Anterior cingulate cortex (tissue), 58 donors: ENCODE measurements around the gene NAV2.

Source experiments
- DNase-seq, 58 donors: peaks; one replicate each; lab custom pipeline; 2025; lab: John Stamatoyannopoulos, UW

NAV2 gene

DNA sequence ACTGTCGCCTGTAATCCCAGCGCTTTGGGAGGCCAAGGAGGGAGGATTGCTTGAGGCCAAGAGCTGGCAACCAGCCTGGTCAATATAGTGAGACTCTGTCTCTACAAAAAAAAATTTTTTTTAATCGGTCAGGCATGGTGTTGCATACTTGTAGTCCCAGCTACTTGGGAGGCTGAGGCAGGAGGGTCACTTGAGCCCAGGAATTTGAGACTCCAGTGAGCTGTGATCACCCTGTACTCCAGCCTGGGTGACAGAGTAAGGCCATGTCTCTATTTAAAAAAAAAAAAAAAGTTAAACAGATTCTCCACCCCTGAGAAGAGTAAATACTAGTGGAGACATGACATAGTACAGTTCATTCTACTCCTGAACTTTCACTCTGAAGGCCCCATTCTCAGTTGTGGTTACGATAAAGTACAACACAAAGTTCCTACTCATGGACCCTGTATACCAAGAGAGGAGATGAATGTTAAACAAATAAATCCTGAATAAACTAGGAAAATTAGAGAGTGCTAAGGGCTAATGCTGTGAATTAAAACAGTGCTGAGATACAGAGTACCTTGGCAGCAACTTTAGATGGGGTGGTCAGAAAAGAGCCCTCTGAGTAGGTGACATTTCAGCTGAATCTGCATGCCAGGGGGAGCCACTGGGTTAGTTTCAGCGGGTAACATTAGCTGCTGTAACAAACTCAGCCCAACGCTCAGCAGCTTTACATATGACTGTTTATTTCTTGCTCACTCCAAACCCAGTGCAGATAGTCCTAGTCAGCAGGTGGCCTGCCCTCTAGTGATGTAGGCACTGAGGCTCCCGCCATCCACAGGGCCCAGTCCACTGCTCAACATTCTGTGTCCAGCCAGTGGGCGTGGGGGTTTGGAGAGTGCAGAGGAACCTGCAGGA, 372.5 kb downstream of the NAV2 start:
- DNase-seq, result no peak

- DNase-seq, result no peak
These were observed 373.3 kb downstream of the NAV2 start for GRCh38 chr11:20085918-20086317.

- no peak for DNase-seq
These were observed 374.5 kb downstream of the NAV2 start for GRCh38 chr11:20087118-20087521.

DNA sequence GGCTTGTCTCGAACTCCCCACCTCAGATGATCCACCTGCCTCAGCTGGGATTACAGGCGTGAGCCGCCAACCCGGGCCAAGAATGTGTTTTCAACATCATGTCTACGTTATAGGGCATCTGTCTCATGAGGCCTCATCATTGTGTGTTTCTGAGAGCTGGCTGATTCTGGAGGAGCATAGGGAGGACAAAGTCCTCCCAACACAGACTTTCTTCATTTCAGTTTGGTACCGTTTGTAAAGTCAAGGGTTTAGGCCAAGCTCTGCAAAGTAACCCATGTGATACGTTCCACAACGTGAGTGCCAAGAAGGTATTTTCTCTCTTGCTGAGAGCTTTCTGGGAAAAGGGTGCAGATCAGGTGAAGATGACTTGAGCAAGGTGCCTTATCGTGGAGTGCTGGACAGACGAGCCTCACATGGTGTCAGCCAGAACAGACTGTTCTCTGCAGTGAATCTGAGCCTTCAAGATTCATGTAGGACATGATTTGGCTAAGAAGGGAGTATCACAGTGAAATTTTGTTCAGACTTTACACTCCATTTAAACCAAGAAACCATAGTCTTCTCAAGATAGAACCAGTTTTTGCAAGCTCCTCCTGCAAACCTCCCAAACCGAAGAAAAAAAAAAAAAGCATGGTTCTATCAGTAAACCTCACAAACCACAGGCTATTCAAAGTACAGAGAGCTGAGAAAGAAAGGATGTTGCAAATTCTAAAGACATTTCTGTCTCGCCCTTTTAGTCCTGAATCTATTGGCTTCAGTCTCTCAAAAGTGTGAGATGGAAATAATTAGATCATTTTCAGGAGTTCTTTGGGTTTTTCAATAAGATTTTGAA, 376.0 kb downstream of the NAV2 start:
- DNase-seq, result no peak

- DNase-seq, result no peak
These were observed 376.7 kb downstream of the NAV2 start for GRCh38 chr11:20089367-20089766.

- no peak for DNase-seq
These were observed 377.4 kb downstream of the NAV2 start for GRCh38 chr11:20089796-20090653.

- DNase-seq, result no peak
These were observed 378.2 kb downstream of the NAV2 start for GRCh38 chr11:20090654-20091374.

DNA sequence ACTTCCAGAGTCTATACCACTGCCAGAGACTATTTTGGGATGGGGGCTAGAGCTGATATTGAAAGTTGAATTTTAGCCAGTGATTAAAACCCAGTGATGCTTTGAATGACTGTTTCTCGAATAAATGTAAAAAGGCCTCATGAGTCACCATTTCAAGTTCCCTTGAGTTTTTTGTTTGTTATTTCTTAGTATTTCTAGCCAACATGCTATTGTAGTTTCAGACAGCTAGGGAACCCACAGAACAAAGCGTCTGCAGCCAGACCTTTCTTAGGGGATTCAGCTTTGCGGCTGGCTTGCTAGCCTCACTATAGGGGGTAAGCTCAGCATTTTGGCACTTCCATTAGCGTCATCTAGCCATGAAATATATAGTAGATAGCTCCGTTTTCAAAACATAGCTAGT, 381.1 kb downstream of the NAV2 start:
- DNase-seq, result no peak

DNA sequence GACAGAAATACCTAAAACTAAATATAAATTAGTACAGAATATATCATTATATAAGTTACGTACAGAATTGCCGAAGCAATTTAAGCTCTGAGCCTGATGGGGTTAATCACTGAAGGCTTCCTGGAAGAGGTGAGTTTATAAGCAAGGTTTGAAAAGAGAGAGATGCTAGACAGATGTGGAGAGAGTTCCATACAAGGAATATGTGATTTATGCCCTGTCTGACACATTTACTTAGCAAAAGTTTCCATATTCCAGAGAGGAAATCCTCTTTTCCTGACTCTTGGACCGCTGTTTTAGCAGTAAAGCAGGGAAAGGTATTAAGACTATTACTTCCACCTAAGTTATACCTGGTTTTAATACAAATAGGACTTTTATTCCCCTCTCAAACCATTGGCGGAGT, 382.6 kb downstream of the NAV2 start:
- no peak for DNase-seq

DNA sequence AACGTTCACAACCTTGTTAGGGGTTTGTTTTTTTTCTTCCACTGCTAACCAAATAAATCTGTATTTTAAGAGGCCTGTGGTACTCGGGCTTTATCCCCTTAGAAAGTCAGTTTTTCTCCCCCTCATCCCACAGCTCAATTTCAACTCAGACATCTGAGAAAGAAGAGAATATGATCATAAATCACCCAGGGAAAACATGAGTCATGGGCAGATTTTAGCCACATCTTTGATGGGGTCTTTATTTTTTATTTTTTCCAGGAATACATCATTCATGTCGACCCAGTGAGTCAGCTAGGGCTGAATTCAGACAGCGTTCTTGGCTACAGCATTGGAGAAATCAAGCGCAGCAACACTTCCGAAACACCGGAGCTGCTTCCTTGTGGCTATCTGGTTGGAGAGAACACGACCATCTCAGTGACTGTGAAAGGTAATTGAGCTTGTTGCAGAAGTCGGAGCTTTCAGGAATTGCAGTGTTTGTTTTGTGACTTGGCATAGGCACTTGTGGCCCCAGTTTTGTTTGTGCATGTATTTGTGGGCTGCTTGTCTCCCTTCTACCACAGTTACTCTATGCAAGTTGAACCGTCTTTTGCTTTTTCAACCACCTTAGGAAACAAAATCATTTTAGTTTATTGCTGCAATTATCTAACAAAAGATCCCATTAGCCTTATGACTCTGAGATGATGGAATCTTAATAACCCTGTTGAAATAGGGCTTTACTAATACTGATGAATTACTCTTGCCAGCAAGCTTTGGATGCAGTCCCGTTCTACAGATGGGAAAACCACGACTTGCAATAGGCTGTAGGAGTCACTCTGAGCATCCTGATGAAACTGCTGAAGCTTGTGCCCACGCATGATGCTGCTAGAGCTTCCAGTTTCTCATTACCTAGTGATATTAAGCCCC, 384.9 kb downstream of the NAV2 start:
- peak in 18 of 58 donors; percentile 6 to 59 (median 26) for DNase-seq

- no peak for DNase-seq
These were observed 386.9 kb downstream of the NAV2 start for GRCh38 chr11:20099527-20099926.

GRCh38 chr11:20102397-20102796, 389.8 kb downstream of the NAV2 start:
- no peak for DNase-seq

- no peak for DNase-seq
These were observed 390.6 kb downstream of the NAV2 start for GRCh38 chr11:20103281-20103680.

- DNase-seq, result peak in 13 of 58 donors; percentile 13 to 48 (median 31)
These were observed 392.8 kb downstream of the NAV2 start for GRCh38 chr11:20105427-20105826.

GRCh38 chr11:20109731-20110445, 397.3 kb downstream of the NAV2 start:
- DNase-seq, result no peak

DNA sequence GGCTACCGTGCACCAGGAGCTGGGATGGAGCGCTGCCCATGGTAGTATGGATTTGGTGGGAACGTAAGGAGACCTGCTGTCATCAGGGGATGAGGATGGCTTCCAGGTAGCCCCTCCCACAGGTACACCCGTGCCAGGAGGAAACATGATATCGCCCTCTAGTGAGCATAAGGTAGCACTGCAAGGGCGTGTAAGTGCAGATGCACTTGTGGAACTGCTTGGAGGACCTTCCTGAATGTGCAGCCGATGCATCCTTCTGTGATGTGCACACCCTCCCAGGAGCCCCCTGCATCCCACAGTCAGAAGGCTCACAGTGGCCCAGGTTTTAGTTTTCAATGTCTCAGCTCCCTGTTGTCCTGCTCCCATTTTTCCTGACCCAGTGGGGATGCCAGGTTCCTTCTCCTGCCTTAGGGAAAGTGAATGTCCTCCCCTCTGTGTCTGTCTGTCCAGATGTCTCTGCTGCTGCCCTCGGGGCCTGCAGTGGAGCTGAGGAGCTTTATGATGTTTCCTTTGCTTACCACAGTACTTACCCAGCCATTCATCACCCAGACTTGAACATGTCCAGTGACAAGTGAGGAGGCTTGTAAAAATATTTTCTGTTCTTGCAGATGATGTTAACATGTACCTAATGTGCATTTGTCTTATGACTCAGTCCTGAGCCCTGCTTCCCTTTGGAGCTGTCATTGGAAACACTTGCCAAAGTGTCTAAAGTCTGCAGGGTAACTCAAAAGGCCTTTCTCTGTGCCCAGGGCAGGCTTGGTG, 398.5 kb downstream of the NAV2 start:
- peak in 14 of 58 donors; percentile 4 to 33 (median 15) for DNase-seq

GRCh38 chr11:20111871-20112270, 399.2 kb downstream of the NAV2 start:
- no peak for DNase-seq
